ENCODE data around the gene KLHL29. TPM values are rescaled to one million over a fixed set of nuclear protein-coding genes. Genes with fewer than 3 reads are reported as not detected.

Gene KLHL29
- total RNA-seq, 1 experiment from 2014 or later = 16.7 TPM

DNA sequence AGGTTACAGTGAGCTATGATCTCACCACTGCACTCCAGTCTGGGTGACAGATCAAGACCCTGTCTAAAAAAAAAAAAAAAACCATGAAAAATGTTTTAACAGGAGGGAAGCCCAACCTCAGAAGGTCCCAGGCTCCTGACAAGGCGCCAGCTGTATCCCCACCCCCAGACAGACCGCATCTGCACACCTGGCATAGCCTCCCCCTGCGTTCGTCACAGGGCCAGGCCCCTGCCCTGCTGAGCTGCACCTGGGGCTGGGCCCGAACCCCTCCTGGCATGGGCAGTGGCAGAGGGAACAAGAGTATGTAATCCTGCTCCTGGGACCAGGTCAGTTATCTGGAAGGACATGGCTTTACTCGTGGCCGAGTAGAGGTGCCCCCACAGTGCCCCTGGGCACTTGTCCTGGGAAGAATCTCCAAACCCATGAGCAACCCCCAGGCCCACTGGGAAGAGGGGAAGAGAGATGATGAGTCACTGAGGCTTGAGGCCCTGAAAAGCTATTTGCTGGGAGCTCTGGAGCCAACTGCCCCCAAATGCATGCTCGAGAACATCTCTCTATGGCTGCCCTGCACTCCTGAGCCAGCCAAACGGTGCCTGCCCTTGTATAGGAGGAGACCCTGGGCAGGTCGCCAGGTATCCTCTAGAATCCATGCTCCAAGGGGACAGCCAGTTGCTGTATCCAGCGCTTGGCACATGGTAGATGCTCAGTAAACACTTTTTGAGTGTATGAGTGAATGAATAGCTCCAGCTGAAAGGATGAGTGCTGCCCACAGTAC, 276.5 kb downstream of the KLHL29 start:
- H3K4me1 ChIP-seq (ENCODE audit: control insufficient read depth in 1 of 2, insufficient read depth in 2 of 2, low read length in 2 of 2) = no peaks in the 10 kb centered on the region
- POLR2A ChIA-PET = no interaction called here
- H3K4me3 ChIP-seq (replicated peaks in 1 of 2; ENCODE audit: low read depth in 1 of 2, low read length in 2 of 2) = no peak overlapping the region
- H3K9me2 ChIP-seq (ENCODE audit: insufficient read depth) = no peaks in the 10 kb centered on the region
- intact Hi-C loops (cut with micrococcal nuclease) = no loop called here
- H3K9ac ChIP-seq (ENCODE audit: low read length) = no peak overlapping the region
- ATAC-seq (no peak; the same call in 1 of the 2 replicates), DNase-seq (ENCODE audit: low read depth, low spot score) (no peak)
- no peak overlapping the region for H2AFZ ChIP-seq (ENCODE audit: low read depth, low read length, poor library complexity, severe bottlenecking)
- no TSS peak for BruUV-seq (replicated peaks)
- no peaks in the 10 kb centered on the region for H3K36me3 ChIP-seq (ENCODE audit: control insufficient read depth in 1 of 2, insufficient read depth in 2 of 2, low read length in 2 of 2)
- no peak overlapping the region for H3K27ac ChIP-seq (ENCODE audit: low read depth, low read length)
- no peaks in the 10 kb centered on the region for H3K27me3 ChIP-seq (ENCODE audit: insufficient read depth, low read length)
- CTCF ChIA-PET = no interaction called here
- TF ChIP-seq, protein P1, sequence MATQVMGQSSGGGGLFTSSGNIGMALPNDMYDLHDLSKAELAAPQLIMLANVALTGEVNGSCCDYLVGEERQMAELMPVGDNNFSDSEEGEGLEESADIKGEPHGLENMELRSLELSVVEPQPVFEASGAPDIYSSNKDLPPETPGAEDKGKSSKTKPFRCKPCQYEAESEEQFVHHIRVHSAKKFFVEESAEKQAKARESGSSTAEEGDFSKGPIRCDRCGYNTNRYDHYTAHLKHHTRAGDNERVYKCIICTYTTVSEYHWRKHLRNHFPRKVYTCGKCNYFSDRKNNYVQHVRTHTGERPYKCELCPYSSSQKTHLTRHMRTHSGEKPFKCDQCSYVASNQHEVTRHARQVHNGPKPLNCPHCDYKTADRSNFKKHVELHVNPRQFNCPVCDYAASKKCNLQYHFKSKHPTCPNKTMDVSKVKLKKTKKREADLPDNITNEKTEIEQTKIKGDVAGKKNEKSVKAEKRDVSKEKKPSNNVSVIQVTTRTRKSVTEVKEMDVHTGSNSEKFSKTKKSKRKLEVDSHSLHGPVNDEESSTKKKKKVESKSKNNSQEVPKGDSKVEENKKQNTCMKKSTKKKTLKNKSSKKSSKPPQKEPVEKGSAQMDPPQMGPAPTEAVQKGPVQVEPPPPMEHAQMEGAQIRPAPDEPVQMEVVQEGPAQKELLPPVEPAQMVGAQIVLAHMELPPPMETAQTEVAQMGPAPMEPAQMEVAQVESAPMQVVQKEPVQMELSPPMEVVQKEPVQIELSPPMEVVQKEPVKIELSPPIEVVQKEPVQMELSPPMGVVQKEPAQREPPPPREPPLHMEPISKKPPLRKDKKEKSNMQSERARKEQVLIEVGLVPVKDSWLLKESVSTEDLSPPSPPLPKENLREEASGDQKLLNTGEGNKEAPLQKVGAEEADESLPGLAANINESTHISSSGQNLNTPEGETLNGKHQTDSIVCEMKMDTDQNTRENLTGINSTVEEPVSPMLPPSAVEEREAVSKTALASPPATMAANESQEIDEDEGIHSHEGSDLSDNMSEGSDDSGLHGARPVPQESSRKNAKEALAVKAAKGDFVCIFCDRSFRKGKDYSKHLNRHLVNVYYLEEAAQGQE (IDR thresholded peaks at IDR 0.05; ENCODE audit: low read depth) = no peak
- TF ChIP-seq, protein P2, sequence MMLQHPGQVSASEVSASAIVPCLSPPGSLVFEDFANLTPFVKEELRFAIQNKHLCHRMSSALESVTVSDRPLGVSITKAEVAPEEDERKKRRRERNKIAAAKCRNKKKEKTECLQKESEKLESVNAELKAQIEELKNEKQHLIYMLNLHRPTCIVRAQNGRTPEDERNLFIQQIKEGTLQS (IDR thresholded peaks at IDR 0.05) = no peak
- H3K79me2 ChIP-seq (ENCODE audit: insufficient read depth, low read length) = no peaks in the 10 kb centered on the region
- H3K9me3 ChIP-seq (ENCODE audit: control insufficient read depth in 1 of 2, insufficient read depth in 1 of 2, low read depth in 1 of 2, low read length in 2 of 2) = no peaks in the 10 kb centered on the region
- no peak overlapping the region for H3K4me2 ChIP-seq (ENCODE audit: low read length)
- RAD21 ChIA-PET (ENCODE audit: low non-redundant PET in 1 of 2, low total read pairs in 2 of 2, uncharacterized antibody in 2 of 2, unreplicated experiment in 2 of 2) = no interaction called here
- H4K20me1 ChIP-seq (ENCODE audit: insufficient read depth) = no peaks in the 10 kb centered on the region

DNA sequence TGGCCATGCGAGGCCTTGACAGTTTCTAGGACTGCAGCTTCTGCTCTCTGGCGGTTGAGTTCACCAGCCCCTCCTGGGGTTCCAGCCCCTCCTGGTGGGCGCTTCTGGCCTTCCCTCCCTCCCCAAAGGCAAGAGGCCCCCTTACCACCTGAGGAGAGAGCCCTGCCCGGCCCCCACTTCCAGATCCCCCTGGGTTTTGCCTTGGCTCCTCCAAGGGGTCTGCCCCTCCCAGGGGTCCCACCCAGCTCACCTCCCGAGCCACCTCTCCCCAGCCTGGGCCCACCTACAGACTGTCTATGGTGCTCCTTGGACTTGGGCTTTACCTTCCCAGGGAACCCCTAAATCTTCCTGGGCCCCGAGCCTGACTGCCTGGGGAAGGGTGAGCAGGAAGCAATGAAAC, 277.5 kb downstream of the KLHL29 start:
- POLR2A ChIA-PET = no interaction called here
- CTCF ChIA-PET = no interaction called here
- H2AFZ ChIP-seq (ENCODE audit: low read depth, low read length, poor library complexity, severe bottlenecking) = no peak overlapping the region
- no peak overlapping the region for H3K4me3 ChIP-seq (replicated peaks in 1 of 2; ENCODE audit: low read depth in 1 of 2, low read length in 2 of 2)
- H3K27ac ChIP-seq (ENCODE audit: low read depth, low read length) = no peak overlapping the region
- H4K20me1 ChIP-seq (ENCODE audit: insufficient read depth) = no peaks in the 10 kb centered on the region
- no peaks in the 10 kb centered on the region for H3K4me1 ChIP-seq (ENCODE audit: control insufficient read depth in 1 of 2, insufficient read depth in 2 of 2, low read length in 2 of 2)
- intact Hi-C loops (cut with micrococcal nuclease) = no loop called here
- H3K9me2 ChIP-seq (ENCODE audit: insufficient read depth) = no peaks in the 10 kb centered on the region
- TF ChIP-seq ZFX (IDR thresholded peaks at IDR 0.05) = no peak
- TF ChIP-seq ELF1 (IDR thresholded peaks at IDR 0.05; ENCODE audit: borderline replicate concordance, low read depth) = no peak
- no peak for TF ChIP-seq CEBPB (IDR thresholded peaks at IDR 0.05; ENCODE audit: low read depth)
- no peak for TF ChIP-seq SIN3A (IDR thresholded peaks at IDR 0.05; ENCODE audit: low read depth)
- TF ChIP-seq, protein P3, sequence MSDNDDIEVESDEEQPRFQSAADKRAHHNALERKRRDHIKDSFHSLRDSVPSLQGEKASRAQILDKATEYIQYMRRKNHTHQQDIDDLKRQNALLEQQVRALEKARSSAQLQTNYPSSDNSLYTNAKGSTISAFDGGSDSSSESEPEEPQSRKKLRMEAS (IDR thresholded peaks at IDR 0.05) = no peak
- TF ChIP-seq, protein P4, sequence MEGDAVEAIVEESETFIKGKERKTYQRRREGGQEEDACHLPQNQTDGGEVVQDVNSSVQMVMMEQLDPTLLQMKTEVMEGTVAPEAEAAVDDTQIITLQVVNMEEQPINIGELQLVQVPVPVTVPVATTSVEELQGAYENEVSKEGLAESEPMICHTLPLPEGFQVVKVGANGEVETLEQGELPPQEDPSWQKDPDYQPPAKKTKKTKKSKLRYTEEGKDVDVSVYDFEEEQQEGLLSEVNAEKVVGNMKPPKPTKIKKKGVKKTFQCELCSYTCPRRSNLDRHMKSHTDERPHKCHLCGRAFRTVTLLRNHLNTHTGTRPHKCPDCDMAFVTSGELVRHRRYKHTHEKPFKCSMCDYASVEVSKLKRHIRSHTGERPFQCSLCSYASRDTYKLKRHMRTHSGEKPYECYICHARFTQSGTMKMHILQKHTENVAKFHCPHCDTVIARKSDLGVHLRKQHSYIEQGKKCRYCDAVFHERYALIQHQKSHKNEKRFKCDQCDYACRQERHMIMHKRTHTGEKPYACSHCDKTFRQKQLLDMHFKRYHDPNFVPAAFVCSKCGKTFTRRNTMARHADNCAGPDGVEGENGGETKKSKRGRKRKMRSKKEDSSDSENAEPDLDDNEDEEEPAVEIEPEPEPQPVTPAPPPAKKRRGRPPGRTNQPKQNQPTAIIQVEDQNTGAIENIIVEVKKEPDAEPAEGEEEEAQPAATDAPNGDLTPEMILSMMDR (IDR thresholded peaks at IDR 0.05 in 2 of 3, conservative IDR thresholded peaks at IDR 0.05 in 1 of 3; ENCODE audit: borderline replicate concordance in 1 of 3, insufficient read depth in 1 of 3, low read depth in 2 of 3, low read length in 2 of 3) = no peak
- no peak for TF ChIP-seq RAD21 (IDR thresholded peaks at IDR 0.05; ENCODE audit: low read depth)
- no peak for TF ChIP-seq EZH2 (IDR thresholded peaks at IDR 0.05)
- TF ChIP-seq POLR2A (IDR thresholded peaks at IDR 0.05; ENCODE audit: borderline replicate concordance, extremely low read depth, insufficient read depth, insufficient read length) = no peak
- no peak for TF ChIP-seq POLR2AphosphoS5 (IDR thresholded peaks at IDR 0.05; ENCODE audit: low read depth, low read length)
- no peak for TF ChIP-seq SP1 (IDR thresholded peaks at IDR 0.05; ENCODE audit: low read depth)
- H3K79me2 ChIP-seq (ENCODE audit: insufficient read depth, low read length) = no peaks in the 10 kb centered on the region
- no peaks in the 10 kb centered on the region for H3K9me3 ChIP-seq (ENCODE audit: control insufficient read depth in 1 of 2, insufficient read depth in 1 of 2, low read depth in 1 of 2, low read length in 2 of 2)
- no peak overlapping the region for H3K4me2 ChIP-seq (ENCODE audit: low read length)
- H3K9ac ChIP-seq (ENCODE audit: low read length) = no peak overlapping the region
- RAD21 ChIA-PET (ENCODE audit: low non-redundant PET in 1 of 2, low total read pairs in 2 of 2, uncharacterized antibody in 2 of 2, unreplicated experiment in 2 of 2) = no interaction called here
- no peaks in the 10 kb centered on the region for H3K36me3 ChIP-seq (ENCODE audit: control insufficient read depth in 1 of 2, insufficient read depth in 2 of 2, low read length in 2 of 2)
- H3K27me3 ChIP-seq (ENCODE audit: insufficient read depth, low read length) = no peaks in the 10 kb centered on the region
- BruUV-seq (replicated peaks) = no TSS peak
- DNase-seq (ENCODE audit: low read depth, low spot score) = no peak
- no peak for ATAC-seq
